Breast epithelium (tissue), 4 donors: ENCODE data around the gene SVEP1. TPM values are rescaled to one million over a fixed set of nuclear protein-coding genes. Genes with fewer than 3 reads are reported as not detected.

ENCODE experiments used
- DNase-seq, 2 donors: peaks; one replicate each; pipeline ENCODE4 v3.0.0-alpha.2; 2019; ENCODE audit warnings: low spot score in 2 of 2
- H3K27ac ChIP-seq, 2 donors: fragments of 200-600 bp; sonication (generic) in 1 of 2; one replicate each; pipeline ENCODE4 v1.5.1; 2016 to 2019; ENCODE audit warnings: mild to moderate bottlenecking in 1 of 2
- H3K27me3 ChIP-seq, 2 donors: fragments of 200-600 bp; sonication (generic) in 1 of 2; one replicate each; pipeline versions ENCODE4 v1.5.1 to v1.6.0; 2017 to 2019; ENCODE audit warnings: control low read depth in 1 of 2, mild to moderate bottlenecking in 1 of 2
- H3K36me3 ChIP-seq: fragments of 200-600 bp; one replicate; pipeline ENCODE4 v1.5.1; 2019
- H3K4me1 ChIP-seq, 2 donors: fragments of 200-600 bp; sonication (generic); one replicate each; pipeline ENCODE4 v1.5.1; 2016 to 2019; ENCODE audit warnings: control low read depth in 1 of 2
- H3K4me3 ChIP-seq, 3 donors: fragments of 200-600 bp; sonication (generic); 1 replicate in 2 of 3; 2 replicates in 1 of 3; pipeline ENCODE4 v1.5.1; 2016 to 2019; ENCODE audit warnings: mild to moderate bottlenecking in 3 of 3, moderate library complexity in 2 of 3
- H3K9me3 ChIP-seq, 2 donors: fragments of 200-600 bp; sonication (generic) in 1 of 2; one replicate each; pipeline ENCODE4 v1.5.1; 2016 to 2019; ENCODE audit warnings: control low read depth in 1 of 2
- POLR2A ChIP-seq: fragments of 450-650 bp; IDR thresholded peaks from one replicate; pipeline ENCODE4 v1.6.1; 2016; ENCODE audit warnings: antibody characterized with exemption, mild to moderate bottlenecking, moderate library complexity
- POLR2AphosphoS5 ChIP-seq, 3 donors: sonication (generic); formaldehyde crosslinking; IDR thresholded peaks; one replicate each; pipeline ENCODE4 v1.6.1; 2017; ENCODE audit warnings: antibody characterized with exemption in 3 of 3
- intact Hi-C: fragments of 100-400 bp; cut with DNase I; formaldehyde crosslinking; loops from one replicate; pipeline ENCODE4 v1.15.1; 2023; ENCODE audit warnings: low total_unique reads
- total RNA-seq, 3 donors: library from RNA; depleted of rRNA; stranded (reverse); fragments of >200 nt; gene quantifications; one replicate each; pipeline ENCODE4 v1.1.0, GENCODE V29; 2016
- TF ChIP-seq, protein P1 (sequence below), 3 donors: fragments of 450-650 bp; IDR thresholded peaks; one replicate each; pipeline ENCODE4 v1.5.1; 2016 to 2017; ENCODE audit warnings: antibody characterized with exemption in 3 of 3, mild to moderate bottlenecking in 3 of 3, moderate library complexity in 3 of 3

Gene SVEP1
- total RNA-seq, 3 donors from 2014 or later = 54.6 to 158 (median 99.0) TPM

DNA sequence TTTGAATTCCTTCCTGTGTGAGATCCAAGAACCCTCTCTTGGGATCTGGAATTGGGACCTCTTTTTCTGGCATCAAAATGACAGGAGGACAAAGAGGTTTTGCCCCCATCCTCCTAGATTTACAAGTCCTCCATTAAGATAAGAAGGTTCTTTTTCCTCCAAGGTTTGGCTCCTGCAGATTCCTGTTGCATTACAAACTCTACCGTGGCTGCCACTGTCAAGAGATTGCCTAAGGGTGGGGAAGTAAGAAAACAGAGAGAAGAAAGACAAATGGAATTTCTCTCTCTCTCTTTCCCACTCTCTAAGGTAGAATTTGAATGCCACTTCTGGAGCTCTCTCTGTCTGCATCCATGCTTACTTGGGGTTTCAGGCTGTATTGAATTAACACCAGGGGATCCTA lies 12.0 kb upstream of the SVEP1 start:
- Histone ChIP-seq H3K4me1 (no peaks in the 10 kb centered on the region), H3K27ac (no peak overlapping the region), H3K9me3 (no peaks in the 10 kb centered on the region), H3K27me3 (no peaks in the 10 kb centered on the region), H3K4me3 (no peak overlapping the region), H3K36me3 (no peaks in the 10 kb centered on the region)
- DNase-seq = no peak
- intact Hi-C loops = no loop called here
- TF ChIP-seq, protein P1, sequence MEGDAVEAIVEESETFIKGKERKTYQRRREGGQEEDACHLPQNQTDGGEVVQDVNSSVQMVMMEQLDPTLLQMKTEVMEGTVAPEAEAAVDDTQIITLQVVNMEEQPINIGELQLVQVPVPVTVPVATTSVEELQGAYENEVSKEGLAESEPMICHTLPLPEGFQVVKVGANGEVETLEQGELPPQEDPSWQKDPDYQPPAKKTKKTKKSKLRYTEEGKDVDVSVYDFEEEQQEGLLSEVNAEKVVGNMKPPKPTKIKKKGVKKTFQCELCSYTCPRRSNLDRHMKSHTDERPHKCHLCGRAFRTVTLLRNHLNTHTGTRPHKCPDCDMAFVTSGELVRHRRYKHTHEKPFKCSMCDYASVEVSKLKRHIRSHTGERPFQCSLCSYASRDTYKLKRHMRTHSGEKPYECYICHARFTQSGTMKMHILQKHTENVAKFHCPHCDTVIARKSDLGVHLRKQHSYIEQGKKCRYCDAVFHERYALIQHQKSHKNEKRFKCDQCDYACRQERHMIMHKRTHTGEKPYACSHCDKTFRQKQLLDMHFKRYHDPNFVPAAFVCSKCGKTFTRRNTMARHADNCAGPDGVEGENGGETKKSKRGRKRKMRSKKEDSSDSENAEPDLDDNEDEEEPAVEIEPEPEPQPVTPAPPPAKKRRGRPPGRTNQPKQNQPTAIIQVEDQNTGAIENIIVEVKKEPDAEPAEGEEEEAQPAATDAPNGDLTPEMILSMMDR (IDR thresholded peaks at IDR 0.05) = no peak
- TF ChIP-seq POLR2A (no peak), POLR2AphosphoS5 (IDR thresholded peaks at IDR 0.05) (no peak)

DNA sequence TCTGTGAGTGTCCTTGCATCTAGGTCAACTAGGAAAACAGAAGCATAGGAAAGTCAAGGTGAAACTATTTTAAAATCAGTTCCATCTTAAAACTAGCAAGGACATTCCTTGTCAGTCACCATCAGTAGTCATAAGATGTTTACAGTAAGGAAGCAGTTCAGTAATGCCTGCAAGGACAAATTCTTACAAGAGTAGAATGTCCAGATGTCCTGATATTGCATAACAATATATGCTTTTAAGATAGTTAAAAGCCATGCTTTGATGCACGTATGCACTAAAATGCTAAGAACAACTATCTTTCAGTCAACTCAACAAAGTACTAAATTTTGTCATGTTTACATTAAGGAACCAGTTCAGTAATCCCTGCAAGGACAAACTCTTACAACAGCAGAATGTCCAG lies 11.3 kb upstream of the SVEP1 start:
- no peak overlapping the region for H3K4me3 ChIP-seq
- H3K27me3 ChIP-seq = no peaks in the 10 kb centered on the region
- no peaks in the 10 kb centered on the region for H3K9me3 ChIP-seq
- no peaks in the 10 kb centered on the region for H3K36me3 ChIP-seq
- H3K27ac ChIP-seq = no peak overlapping the region
- no peaks in the 10 kb centered on the region for H3K4me1 ChIP-seq
- TF ChIP-seq POLR2AphosphoS5 (IDR thresholded peaks at IDR 0.05) (no peak), POLR2A (no peak)
- TF ChIP-seq, protein P1 (IDR thresholded peaks at IDR 0.05) = no peak
- DNase-seq = no peak
- intact Hi-C loops = no loop called here

GRCh38 chr9:110588296-110588695 lies 8.8 kb upstream of the SVEP1 start:
- H3K4me1 ChIP-seq = no peaks in the 10 kb centered on the region
- peaks cover 0 to 5% of the 10 kb centered on the region in 2 donors for H3K9me3 ChIP-seq
- H3K27ac ChIP-seq = no peak overlapping the region
- no peaks in the 10 kb centered on the region for H3K36me3 ChIP-seq
- H3K4me3 ChIP-seq = no peak overlapping the region
- TF ChIP-seq POLR2AphosphoS5 (IDR thresholded peaks at IDR 0.05) (no peak), POLR2A (no peak)
- TF ChIP-seq, protein P1 (IDR thresholded peaks at IDR 0.05) = no peak
- H3K27me3 ChIP-seq = no peaks in the 10 kb centered on the region
- intact Hi-C loops = no loop called here
- no peak for DNase-seq

GRCh38 chr9:110583237-110583636 lies 3.7 kb upstream of the SVEP1 start:
- no peak overlapping the region for H3K4me3 ChIP-seq
- intact Hi-C loops = no loop called here
- H3K4me1 ChIP-seq = no peaks in the 10 kb centered on the region
- no peak overlapping the region for H3K27ac ChIP-seq
- no peak for TF ChIP-seq POLR2AphosphoS5 (IDR thresholded peaks at IDR 0.05)
- no peak for TF ChIP-seq POLR2A
- TF ChIP-seq, protein P1 (IDR thresholded peaks at IDR 0.05) = no peak
- peaks cover 0 to 16% of the 10 kb centered on the region in 2 donors for H3K27me3 ChIP-seq
- no peaks in the 10 kb centered on the region for H3K36me3 ChIP-seq
- no peak for DNase-seq
- H3K9me3 ChIP-seq = peaks cover 0 to 5% of the 10 kb centered on the region in 2 donors

GRCh38 chr9:110582156-110582555 lies 2.6 kb upstream of the SVEP1 start:
- no peaks in the 10 kb centered on the region for H3K36me3 ChIP-seq
- no peaks in the 10 kb centered on the region for H3K4me1 ChIP-seq
- peaks cover 0 to 5% of the 10 kb centered on the region in 2 donors for H3K9me3 ChIP-seq
- H3K4me3 ChIP-seq = no peak overlapping the region
- intact Hi-C loops = no loop called here
- no peak overlapping the region for H3K27ac ChIP-seq
- H3K27me3 ChIP-seq = peaks cover 0 to 16% of the 10 kb centered on the region in 2 donors
- DNase-seq = no peak
- TF ChIP-seq POLR2A = no peak

DNA sequence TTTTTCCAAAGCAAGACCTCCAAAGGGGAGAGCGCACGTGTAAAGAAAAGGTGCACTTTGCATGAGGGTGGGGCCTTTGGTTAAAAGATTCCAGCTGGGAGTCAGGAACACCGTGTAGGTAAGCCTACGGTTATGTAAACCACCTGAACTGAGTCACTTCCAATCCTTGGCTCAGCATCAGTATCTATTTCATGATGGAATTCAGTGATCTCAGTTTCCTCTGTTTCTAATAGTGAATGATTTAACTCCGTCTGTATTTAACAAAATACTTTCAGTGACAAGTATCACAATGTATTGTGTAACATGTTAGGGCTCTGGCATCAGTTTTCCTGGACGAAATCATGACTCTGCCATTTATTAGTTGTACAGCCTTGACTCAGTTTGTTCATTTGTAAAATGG lies 1.3 kb upstream of the SVEP1 start:
- Histone ChIP-seq H3K36me3 (no peaks in the 10 kb centered on the region), H3K27me3 (peaks cover 0 to 16% of the 10 kb centered on the region in 2 donors), H3K27ac (no peak overlapping the region), H3K4me3 (peak overlapping the region in 1 of 3 donors; percentile 81), H3K9me3 (peaks cover 0 to 5% of the 10 kb centered on the region in 2 donors), H3K4me1 (no peaks in the 10 kb centered on the region)
- DNase-seq = no peak
- intact Hi-C loops = no loop called here
- TF ChIP-seq POLR2AphosphoS5 (IDR thresholded peaks at IDR 0.05) (no peak), POLR2A (no peak)
- TF ChIP-seq, protein P1 (IDR thresholded peaks at IDR 0.05) = no peak
